Keratinocyte (primary cell): ENCODE measurements around the gene ATG4B.

ENCODE experiments used
- EZH2 ChIP-seq: IDR thresholded peaks from one replicate; pipeline ENCODE4 v1.6.1; 2012; ENCODE audit warnings: inconsistent platforms, mild to moderate bottlenecking, low read length, moderate library complexity
- TF ChIP-seq, protein P1 (sequence below), 3 experiments: IDR thresholded peaks in 1 of 3; conservative IDR thresholded peaks in 1 of 3; optimal IDR thresholded peaks in 1 of 3; 2 replicates in 2 of 3; 3 replicates in 1 of 3; pipeline versions ENCODE3 to v1.5.1; 2011; ENCODE audit warnings: low read length in 3 of 3, mild to moderate bottlenecking in 3 of 3, moderate library complexity in 2 of 3, control low read depth in 1 of 3, inconsistent platforms in 1 of 3; ENCODE audit not compliant: insufficient read depth in 2 of 3; ENCODE audit errors: extremely low read depth in 1 of 3

GRCh38 chr2:241660593-241661213, 23.2 kb downstream of the ATG4B start:
- TF ChIP-seq, protein P1, sequence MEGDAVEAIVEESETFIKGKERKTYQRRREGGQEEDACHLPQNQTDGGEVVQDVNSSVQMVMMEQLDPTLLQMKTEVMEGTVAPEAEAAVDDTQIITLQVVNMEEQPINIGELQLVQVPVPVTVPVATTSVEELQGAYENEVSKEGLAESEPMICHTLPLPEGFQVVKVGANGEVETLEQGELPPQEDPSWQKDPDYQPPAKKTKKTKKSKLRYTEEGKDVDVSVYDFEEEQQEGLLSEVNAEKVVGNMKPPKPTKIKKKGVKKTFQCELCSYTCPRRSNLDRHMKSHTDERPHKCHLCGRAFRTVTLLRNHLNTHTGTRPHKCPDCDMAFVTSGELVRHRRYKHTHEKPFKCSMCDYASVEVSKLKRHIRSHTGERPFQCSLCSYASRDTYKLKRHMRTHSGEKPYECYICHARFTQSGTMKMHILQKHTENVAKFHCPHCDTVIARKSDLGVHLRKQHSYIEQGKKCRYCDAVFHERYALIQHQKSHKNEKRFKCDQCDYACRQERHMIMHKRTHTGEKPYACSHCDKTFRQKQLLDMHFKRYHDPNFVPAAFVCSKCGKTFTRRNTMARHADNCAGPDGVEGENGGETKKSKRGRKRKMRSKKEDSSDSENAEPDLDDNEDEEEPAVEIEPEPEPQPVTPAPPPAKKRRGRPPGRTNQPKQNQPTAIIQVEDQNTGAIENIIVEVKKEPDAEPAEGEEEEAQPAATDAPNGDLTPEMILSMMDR (optimal IDR thresholded peaks at IDR 0.05 in 1 of 3, IDR thresholded peaks at IDR 0.05 in 1 of 3, conservative IDR thresholded peaks at IDR 0.05 in 1 of 3; ENCODE audit: extremely low read depth in 1 of 3, insufficient read depth in 2 of 3, low read length in 3 of 3) = no peak
- no peak for TF ChIP-seq EZH2
